PC-9 (cell line): Measurements from ENCODE around the gene PABPC1L. TPM values are rescaled to one million over a fixed set of nuclear protein-coding genes. Genes with fewer than 3 reads are reported as not detected.

Source experiments
- BruUV-seq: library from RNA; stranded (reverse); fragments of 400-500 nt; replicated peaks from 2 replicates; lab custom pipeline; 2021; lab: Mats Ljungman, UMichigan
- CTCF ChIA-PET: fragments of 300-600 bp; sonication (Branson Sonifier 250); formaldehyde crosslinking; loops from one replicate; lab custom pipeline; 2022; ENCODE audit warnings: antibody characterized with exemption; lab: Charles Lee
- POLR2A ChIA-PET: fragments of 300-600 bp; sonication (Branson Sonifier 250); formaldehyde crosslinking; loops from one replicate; lab custom pipeline; 2022; ENCODE audit warnings: antibody characterized with exemption; ENCODE audit not compliant: unreplicated experiment; lab: Charles Lee
- DNase-seq, 2 experiments: peaks; one replicate each; pipeline versions ENCODE4 v3.0.0 to v3.0.0-alpha.2; 2015 to 2022; ENCODE audit warnings: mixed read lengths in 1 of 2
- H2AFZ ChIP-seq: fragments of 200-600 bp; sonication (generic); 2 replicates; pipeline ENCODE4 v1.8.1; 2017; ENCODE audit warnings: antibody characterized with exemption
- H3F3A ChIP-seq: fragments of 200-600 bp; sonication (generic); 2 replicates; pipeline ENCODE4 v1.8.1; 2017; ENCODE audit warnings: antibody characterized with exemption, mild to moderate bottlenecking, low read depth; ENCODE audit not compliant: insufficient read depth
- H3K27ac ChIP-seq: fragments of 200-600 bp; sonication (generic); 2 replicates; pipeline ENCODE4 v1.6.1; 2016; ENCODE audit warnings: mixed run types
- H3K27me3 ChIP-seq: fragments of 200-600 bp; sonication (generic); 2 replicates; pipeline ENCODE4 v1.6.1; 2016; ENCODE audit warnings: low read depth, mixed run types; ENCODE audit not compliant: insufficient read depth
- H3K36me3 ChIP-seq: fragments of 200-600 bp; sonication (generic); 2 replicates; pipeline ENCODE4 v1.6.1; 2016; ENCODE audit warnings: low read depth, mixed run types
- H3K4me1 ChIP-seq: fragments of 200-600 bp; sonication (generic); replicated peaks from 2 replicates; pipeline ENCODE4 v1.6.1; 2016; ENCODE audit warnings: mixed run types; ENCODE audit not compliant: insufficient read depth
- H3K4me2 ChIP-seq: fragments of 200-600 bp; sonication (generic); 2 replicates; pipeline ENCODE4 v1.6.1; 2017; ENCODE audit warnings: mixed run types
- H3K4me3 ChIP-seq: fragments of 200-600 bp; sonication (generic); 2 replicates; pipeline ENCODE4 v1.6.1; 2016; ENCODE audit warnings: mixed run types
- H3K79me2 ChIP-seq: fragments of 200-600 bp; sonication (generic); 2 replicates; pipeline ENCODE4 v1.6.1; 2017; ENCODE audit warnings: low read depth, mixed run types
- H3K9me2 ChIP-seq: fragments of 200-600 bp; sonication (generic); 2 replicates; pipeline ENCODE4 v1.8.1; 2017; ENCODE audit warnings: mild to moderate bottlenecking; ENCODE audit not compliant: insufficient read depth
- H3K9me3 ChIP-seq: fragments of 200-600 bp; sonication (generic); 2 replicates; pipeline ENCODE4 v1.8.1; 2016; ENCODE audit warnings: low read depth; ENCODE audit not compliant: insufficient read depth
- H4K20me1 ChIP-seq: fragments of 200-600 bp; sonication (generic); 2 replicates; pipeline ENCODE4 v1.8.1; 2017; ENCODE audit not compliant: insufficient read depth
- EZH2 ChIP-seq: fragments of 200-600 bp; sonication (generic); IDR thresholded peaks from 2 replicates; pipeline ENCODE4 v1.8.0; 2017; ENCODE audit warnings: antibody characterized with exemption, low read depth
- intact Hi-C: fragments of 100-400 bp; cut with micrococcal nuclease; formaldehyde crosslinking; loops from one replicate; pipeline ENCODE4 v1.10.0; 2022; ENCODE audit not compliant: unreplicated experiment
- total RNA-seq: library from RNA; stranded (reverse); gene quantifications from 2 replicates; pipeline ENCODE4 v1.2.3, GENCODE V29; 2021
- TF ChIP-seq, protein P1 (sequence below): fragments of 200-600 bp; sonication (generic); conservative IDR thresholded peaks from 2 replicates; pipeline ENCODE4 v1.6.1; 2017; ENCODE audit warnings: mixed run types, antibody characterized with exemption, mild to moderate bottlenecking, moderate library complexity

The PABPC1L gene
- total RNA-seq, 1 experiment from 2014 or later, result 132 TPM

DNA sequence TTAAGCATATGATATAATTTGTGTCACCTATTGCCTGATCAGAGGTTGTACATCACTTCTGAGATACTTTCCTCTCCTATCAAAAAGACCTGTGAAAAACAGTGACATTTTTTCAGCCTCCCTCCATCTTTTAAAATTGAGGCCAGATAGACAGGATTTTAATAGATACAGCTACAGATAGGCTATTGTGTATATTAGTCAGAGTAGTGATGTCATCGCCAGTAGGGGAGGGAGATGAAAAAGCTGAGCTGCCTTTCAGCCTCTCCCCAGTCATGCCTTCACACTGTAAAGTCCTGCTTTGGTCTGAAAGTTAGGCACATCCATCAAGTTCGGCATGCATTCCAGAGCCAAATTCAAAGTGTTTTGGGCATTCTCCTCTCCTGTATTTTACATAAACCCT lies 7.9 kb upstream of the PABPC1L start:
- POLR2A ChIA-PET, result no interaction called here
- Histone ChIP-seq H2AFZ (no peak overlapping the region), H3K27ac (no peak overlapping the region), H3F3A (peaks cover 38% of the 10 kb centered on the region; the same call in 1 of the 2 replicates), H3K79me2 (peaks cover 57% of the 10 kb centered on the region), H3K9me2 (no peaks in the 10 kb centered on the region), H3K27me3 (no peaks in the 10 kb centered on the region), H3K4me1 (no peaks in the 10 kb centered on the region), H3K9me3 (no peaks in the 10 kb centered on the region), H3K36me3 (peaks cover 62% of the 10 kb centered on the region), H3K4me2 (no peak overlapping the region), H4K20me1 (peaks cover 73% of the 10 kb centered on the region), H3K4me3 (no peak overlapping the region)
- DNase-seq, result no peak
- BruUV-seq, result no TSS peak
- intact Hi-C loops, result no loop called here
- CTCF ChIA-PET, result no interaction called here
- TF ChIP-seq, protein P1, sequence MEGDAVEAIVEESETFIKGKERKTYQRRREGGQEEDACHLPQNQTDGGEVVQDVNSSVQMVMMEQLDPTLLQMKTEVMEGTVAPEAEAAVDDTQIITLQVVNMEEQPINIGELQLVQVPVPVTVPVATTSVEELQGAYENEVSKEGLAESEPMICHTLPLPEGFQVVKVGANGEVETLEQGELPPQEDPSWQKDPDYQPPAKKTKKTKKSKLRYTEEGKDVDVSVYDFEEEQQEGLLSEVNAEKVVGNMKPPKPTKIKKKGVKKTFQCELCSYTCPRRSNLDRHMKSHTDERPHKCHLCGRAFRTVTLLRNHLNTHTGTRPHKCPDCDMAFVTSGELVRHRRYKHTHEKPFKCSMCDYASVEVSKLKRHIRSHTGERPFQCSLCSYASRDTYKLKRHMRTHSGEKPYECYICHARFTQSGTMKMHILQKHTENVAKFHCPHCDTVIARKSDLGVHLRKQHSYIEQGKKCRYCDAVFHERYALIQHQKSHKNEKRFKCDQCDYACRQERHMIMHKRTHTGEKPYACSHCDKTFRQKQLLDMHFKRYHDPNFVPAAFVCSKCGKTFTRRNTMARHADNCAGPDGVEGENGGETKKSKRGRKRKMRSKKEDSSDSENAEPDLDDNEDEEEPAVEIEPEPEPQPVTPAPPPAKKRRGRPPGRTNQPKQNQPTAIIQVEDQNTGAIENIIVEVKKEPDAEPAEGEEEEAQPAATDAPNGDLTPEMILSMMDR, result no peak
- TF ChIP-seq EZH2, result no peak

DNA sequence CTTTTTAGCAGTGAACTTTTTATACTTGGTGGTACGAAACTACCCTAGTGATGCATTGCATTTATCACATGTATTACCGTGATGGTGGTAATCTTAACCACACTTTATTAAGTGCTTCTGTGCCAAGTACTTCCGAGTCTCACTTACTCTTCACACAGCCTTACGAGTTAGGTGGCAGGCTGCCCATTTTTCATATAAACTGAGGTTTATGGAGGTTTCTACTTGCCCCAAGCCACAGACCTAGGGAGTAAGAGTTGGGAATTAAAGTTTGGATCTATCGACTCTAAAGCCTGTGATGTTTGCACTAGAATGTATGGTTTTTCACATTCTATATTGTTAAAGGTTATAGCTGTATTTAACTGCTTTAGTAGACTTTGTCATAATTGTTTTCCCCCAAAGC lies 5.5 kb upstream of the PABPC1L start:
- H3F3A ChIP-seq, result peaks cover 62% of the 10 kb centered on the region
- no peaks in the 10 kb centered on the region for H3K27me3 ChIP-seq
- H3K9me2 ChIP-seq, result no peaks in the 10 kb centered on the region
- H2AFZ ChIP-seq, result no peak overlapping the region
- peaks cover 59% of the 10 kb centered on the region for H4K20me1 ChIP-seq
- no peak overlapping the region for H3K27ac ChIP-seq
- intact Hi-C loops, result no loop called here
- H3K4me3 ChIP-seq, result no peak overlapping the region
- CTCF ChIA-PET, result no interaction called here
- H3K4me2 ChIP-seq, result no peak overlapping the region
- no peaks in the 10 kb centered on the region for H3K9me3 ChIP-seq
- H3K79me2 ChIP-seq, result peaks cover 33% of the 10 kb centered on the region
- no peak for DNase-seq
- no peak for TF ChIP-seq EZH2
- TF ChIP-seq, protein P1, result no peak
- no peaks in the 10 kb centered on the region for H3K4me1 ChIP-seq
- BruUV-seq, result no TSS peak
- peaks cover 62% of the 10 kb centered on the region for H3K36me3 ChIP-seq
- POLR2A ChIA-PET, result interaction anchor here (0.7 kb wide), 1 partner anchor 176 kb away, joined by 3 read pairs; no protein-coding TSS in a partner anchor

DNA sequence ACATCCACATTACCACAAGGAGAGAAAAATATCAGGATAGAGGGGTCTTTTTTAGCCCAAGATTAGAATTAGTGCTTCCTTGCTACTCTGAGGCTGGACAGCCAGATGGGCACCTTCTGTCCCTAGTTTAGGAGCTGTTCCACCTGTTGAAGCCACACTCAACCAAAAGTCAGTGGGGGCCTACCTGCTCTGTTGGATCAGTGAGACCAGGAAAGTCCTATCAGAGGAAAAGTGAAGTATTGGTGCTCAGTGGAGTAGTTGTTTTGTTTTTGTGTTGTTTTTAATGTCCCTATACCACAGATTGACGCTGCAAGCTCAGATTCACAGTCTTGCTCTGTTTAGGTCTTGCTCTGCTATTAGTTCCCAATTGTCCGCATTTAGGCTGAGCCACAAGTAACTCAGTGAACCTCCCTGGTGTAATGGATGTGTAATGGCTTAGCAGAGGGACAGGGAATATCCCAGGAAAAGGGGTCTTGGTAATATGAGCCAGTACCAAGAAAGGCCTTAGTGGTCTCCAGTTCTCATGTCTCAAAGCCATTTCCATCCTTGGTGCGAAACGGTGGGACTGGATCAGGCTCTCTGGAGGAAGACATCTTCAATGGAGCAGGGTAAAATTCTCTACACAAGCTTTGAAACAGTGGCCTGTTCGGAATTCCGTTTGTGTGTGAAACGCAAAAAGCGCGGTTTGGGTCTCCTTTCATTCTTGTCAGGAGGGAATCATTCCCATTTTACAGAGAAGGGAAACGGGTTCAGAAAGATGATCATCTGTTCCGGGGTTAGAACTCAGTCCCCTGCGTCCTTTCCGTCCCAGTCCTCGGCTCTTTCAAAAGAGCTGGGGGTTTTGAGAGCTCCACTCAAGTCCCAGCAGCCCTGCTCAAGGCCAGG lies 631 bp upstream of the PABPC1L start:
- Histone ChIP-seq H3F3A (peaks cover 50% of the 10 kb centered on the region), H3K4me2 (peak overlapping the region; percentile 90; the same call in 1 of the 2 replicates), H3K9me3 (no peaks in the 10 kb centered on the region), H4K20me1 (peaks cover 13% of the 10 kb centered on the region), H3K36me3 (peaks cover 31% of the 10 kb centered on the region), H3K4me3 (peak overlapping the region; percentile 69; the same call in 1 of the 2 replicates), H3K27me3 (no peaks in the 10 kb centered on the region), H3K4me1 (peaks cover 4% of the 10 kb centered on the region; the same call in 1 of the 2 replicates), H3K9me2 (no peaks in the 10 kb centered on the region), H2AFZ (no peak overlapping the region), H3K27ac (no peak overlapping the region), H3K79me2 (peaks cover 19% of the 10 kb centered on the region)
- no peak for TF ChIP-seq EZH2
- TF ChIP-seq, protein P1, result no peak
- no peak for DNase-seq
- intact Hi-C loops, result no loop called here
- BruUV-seq, result no TSS peak
- CTCF ChIA-PET, result interaction anchor here (0.6 to 1.6 kb wide), 4 partner anchors 35 to 383 kb away, joined by 3 to 8 read pairs (median 4); no protein-coding TSS in a partner anchor
- POLR2A ChIA-PET, result interaction anchor here (0.5 to 0.8 kb wide), 6 partner anchors 37 to 1037 kb away, joined by 4 to 17 read pairs (median 6); no protein-coding TSS in a partner anchor
